HepG2 (cell line): Measurements from ENCODE around the gene RHOT2. TPM values are rescaled to one million over a fixed set of nuclear protein-coding genes. Genes with fewer than 3 reads are reported as not detected.

Source experiments
- NR3C1 ChIP-seq: sonication (generic); formaldehyde crosslinking; IDR thresholded peaks from 2 replicates; pipeline ENCODE4 v1.4.0; 2020; ENCODE audit warnings: missing genetic modification reagents
- POLR2AphosphoS5 ChIP-seq: IDR thresholded peaks from 2 replicates; pipeline ENCODE4 v1.6.1; 2012; ENCODE audit warnings: low read depth, low read length
- SNAPC2 ChIP-seq: sonication (generic); formaldehyde crosslinking; IDR thresholded peaks from 2 replicates; pipeline ENCODE4 v1.8.1; 2022; ENCODE audit warnings: mild to moderate bottlenecking, missing genetic modification reagents
- SRF ChIP-seq: IDR thresholded peaks from 2 replicates; pipeline ENCODE4 v1.6.1; 2011; ENCODE audit warnings: mild to moderate bottlenecking, low read depth, low read length, moderate library complexity
- SUZ12 ChIP-seq: fragments of 150-350 bp; IDR thresholded peaks from 2 replicates; pipeline ENCODE4 v1.6.1; 2014; ENCODE audit warnings: low read depth, low read length
- ZBTB46 ChIP-seq: sonication (generic); formaldehyde crosslinking; IDR thresholded peaks from 2 replicates; pipeline ENCODE4 v1.4.0; 2020; ENCODE audit warnings: mild to moderate bottlenecking, missing genetic modification reagents, borderline replicate concordance
- ZNF20 ChIP-seq: sonication (generic); formaldehyde crosslinking; IDR thresholded peaks from 2 replicates; pipeline ENCODE4 v1.4.0; 2020; ENCODE audit warnings: mild to moderate bottlenecking, moderate library complexity, missing genetic modification reagents
- ZNF562 ChIP-seq: sonication (generic); formaldehyde crosslinking; IDR thresholded peaks from 2 replicates; pipeline ENCODE4 v1.8.0; 2022; ENCODE audit warnings: missing genetic modification reagents, borderline replicate concordance
- ZNF746 ChIP-seq: sonication (generic); formaldehyde crosslinking; IDR thresholded peaks from 2 replicates; pipeline ENCODE4 v1.8.0; 2022; ENCODE audit warnings: mild to moderate bottlenecking, missing genetic modification reagents
- ZNF770 ChIP-seq: sonication (generic); formaldehyde crosslinking; IDR thresholded peaks from 2 replicates; pipeline ENCODE4 v1.5.0; 2020; ENCODE audit warnings: mild to moderate bottlenecking, missing genetic modification reagents
- polyA plus RNA-seq, 8 experiments: library from polyadenylated mRNA; depleted of rRNA in 3 of 8; stranded (reverse) in 7 of 8; unstranded in 1 of 8; fragments of >200 nt; fragmentation: Illumina TruSeq in 4 of 8; extraction: Trizol in 4 of 8; gene quantifications; 2 replicates each; pipeline versions ENCODE4 v1.2.1 to v1.2.3, GENCODE V29; 2011 to 2016; ENCODE audit warnings: low read depth in 4 of 8, missing spikeins in 1 of 8, mixed read lengths in 1 of 8; ENCODE audit not compliant: insufficient read depth in 1 of 8
- total RNA-seq, 5 experiments: library from RNA; depleted of rRNA; stranded (reverse); fragments of >200 nt; fragmentation: Illumina TruSeq; extraction: Trizol; gene quantifications; 2 replicates each; pipeline ENCODE4 v1.2.3, GENCODE V29; 2016; ENCODE audit warnings: low read depth in 1 of 5
- TF ChIP-seq, protein P1 (sequence below): sonication (generic); formaldehyde crosslinking; IDR thresholded peaks from 2 replicates; pipeline ENCODE4 v1.4.0; 2020; ENCODE audit warnings: low read depth, mild to moderate bottlenecking, missing genetic modification reagents
- TF ChIP-seq, protein P2 (sequence below): sonication (generic); formaldehyde crosslinking; IDR thresholded peaks from one replicate; pipeline ENCODE4 v1.5.1; 2020; ENCODE audit warnings: mild to moderate bottlenecking, missing genetic modification reagents; ENCODE audit errors: not compliant biosample characterization
- TF ChIP-seq, protein P3 (sequence below): sonication (generic); formaldehyde crosslinking; IDR thresholded peaks from 2 replicates; pipeline ENCODE4 v1.8.0; 2022; ENCODE audit warnings: missing genetic modification reagents, mild to moderate bottlenecking, moderate library complexity, borderline replicate concordance

The RHOT2 gene
- total and polyA plus RNA-seq, 2 of the 13 experiments (the other 11 are each of a cell fraction or from before 2014, with no cell fraction given): 63.6 to 76.9 TPM

DNA sequence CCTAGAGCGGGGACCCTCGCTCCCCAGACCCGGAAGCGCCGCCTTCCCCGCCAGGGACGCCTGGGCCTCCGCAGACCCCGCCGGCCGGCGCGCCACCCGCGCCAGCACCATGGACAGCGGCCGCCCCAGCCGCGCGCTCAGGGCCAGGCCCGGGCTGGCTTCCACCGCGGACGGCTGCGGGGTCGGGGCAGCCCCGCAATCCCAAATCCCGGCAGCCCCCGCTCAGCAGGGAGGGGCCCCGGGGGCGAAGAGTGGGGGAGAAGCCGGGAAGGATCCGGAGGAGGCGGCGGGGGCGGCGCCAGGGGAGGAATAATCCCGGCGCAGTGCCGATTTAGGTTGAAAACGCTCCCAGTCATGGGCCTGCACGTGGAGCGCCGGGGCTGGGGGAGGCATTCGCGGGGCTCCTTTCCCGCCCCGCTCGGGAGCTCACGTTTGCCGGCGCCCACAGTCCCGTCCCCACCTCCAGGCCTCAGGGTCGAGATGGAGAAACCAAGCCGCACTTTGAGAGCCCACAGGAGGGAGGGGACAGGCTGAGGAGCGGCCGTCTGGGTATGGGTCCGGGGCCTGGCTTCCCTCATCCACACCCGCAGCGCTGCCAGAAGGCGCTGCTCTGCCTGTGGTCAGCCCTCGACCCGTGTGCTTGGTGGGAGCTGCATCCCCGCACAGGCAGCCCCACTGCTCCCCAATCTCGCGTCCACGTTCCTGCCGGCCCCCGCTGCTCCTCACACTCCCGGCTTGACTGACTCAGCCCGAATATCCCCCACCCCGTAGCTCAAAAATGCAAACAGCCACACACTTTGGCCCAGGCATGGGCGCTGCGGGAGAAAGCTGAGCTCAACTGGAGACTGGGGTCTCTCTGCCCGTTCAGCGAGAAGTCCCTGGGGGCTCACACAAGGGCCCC lies 33.0 kb downstream of the RHOT2 start (continued):
- TF ChIP-seq ZNF770 (CRISPR knock-in tag) (no peak), SUZ12 (no peak), ZNF20 (CRISPR knock-in tag) (no peak), SRF (no peak), NR3C1 (CRISPR knock-in tag) (no peak), ZNF746 (no peak), ZBTB46 (CRISPR knock-in tag) (no peak), ZNF562 (CRISPR knock-in tag) (no peak), POLR2AphosphoS5 (no peak), SNAPC2 (no peak)
- TF ChIP-seq, protein P1, sequence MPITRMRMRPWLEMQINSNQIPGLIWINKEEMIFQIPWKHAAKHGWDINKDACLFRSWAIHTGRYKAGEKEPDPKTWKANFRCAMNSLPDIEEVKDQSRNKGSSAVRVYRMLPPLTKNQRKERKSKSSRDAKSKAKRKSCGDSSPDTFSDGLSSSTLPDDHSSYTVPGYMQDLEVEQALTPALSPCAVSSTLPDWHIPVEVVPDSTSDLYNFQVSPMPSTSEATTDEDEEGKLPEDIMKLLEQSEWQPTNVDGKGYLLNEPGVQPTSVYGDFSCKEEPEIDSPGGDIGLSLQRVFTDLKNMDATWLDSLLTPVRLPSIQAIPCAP (CRISPR knock-in tag): no peak
- TF ChIP-seq, protein P2, sequence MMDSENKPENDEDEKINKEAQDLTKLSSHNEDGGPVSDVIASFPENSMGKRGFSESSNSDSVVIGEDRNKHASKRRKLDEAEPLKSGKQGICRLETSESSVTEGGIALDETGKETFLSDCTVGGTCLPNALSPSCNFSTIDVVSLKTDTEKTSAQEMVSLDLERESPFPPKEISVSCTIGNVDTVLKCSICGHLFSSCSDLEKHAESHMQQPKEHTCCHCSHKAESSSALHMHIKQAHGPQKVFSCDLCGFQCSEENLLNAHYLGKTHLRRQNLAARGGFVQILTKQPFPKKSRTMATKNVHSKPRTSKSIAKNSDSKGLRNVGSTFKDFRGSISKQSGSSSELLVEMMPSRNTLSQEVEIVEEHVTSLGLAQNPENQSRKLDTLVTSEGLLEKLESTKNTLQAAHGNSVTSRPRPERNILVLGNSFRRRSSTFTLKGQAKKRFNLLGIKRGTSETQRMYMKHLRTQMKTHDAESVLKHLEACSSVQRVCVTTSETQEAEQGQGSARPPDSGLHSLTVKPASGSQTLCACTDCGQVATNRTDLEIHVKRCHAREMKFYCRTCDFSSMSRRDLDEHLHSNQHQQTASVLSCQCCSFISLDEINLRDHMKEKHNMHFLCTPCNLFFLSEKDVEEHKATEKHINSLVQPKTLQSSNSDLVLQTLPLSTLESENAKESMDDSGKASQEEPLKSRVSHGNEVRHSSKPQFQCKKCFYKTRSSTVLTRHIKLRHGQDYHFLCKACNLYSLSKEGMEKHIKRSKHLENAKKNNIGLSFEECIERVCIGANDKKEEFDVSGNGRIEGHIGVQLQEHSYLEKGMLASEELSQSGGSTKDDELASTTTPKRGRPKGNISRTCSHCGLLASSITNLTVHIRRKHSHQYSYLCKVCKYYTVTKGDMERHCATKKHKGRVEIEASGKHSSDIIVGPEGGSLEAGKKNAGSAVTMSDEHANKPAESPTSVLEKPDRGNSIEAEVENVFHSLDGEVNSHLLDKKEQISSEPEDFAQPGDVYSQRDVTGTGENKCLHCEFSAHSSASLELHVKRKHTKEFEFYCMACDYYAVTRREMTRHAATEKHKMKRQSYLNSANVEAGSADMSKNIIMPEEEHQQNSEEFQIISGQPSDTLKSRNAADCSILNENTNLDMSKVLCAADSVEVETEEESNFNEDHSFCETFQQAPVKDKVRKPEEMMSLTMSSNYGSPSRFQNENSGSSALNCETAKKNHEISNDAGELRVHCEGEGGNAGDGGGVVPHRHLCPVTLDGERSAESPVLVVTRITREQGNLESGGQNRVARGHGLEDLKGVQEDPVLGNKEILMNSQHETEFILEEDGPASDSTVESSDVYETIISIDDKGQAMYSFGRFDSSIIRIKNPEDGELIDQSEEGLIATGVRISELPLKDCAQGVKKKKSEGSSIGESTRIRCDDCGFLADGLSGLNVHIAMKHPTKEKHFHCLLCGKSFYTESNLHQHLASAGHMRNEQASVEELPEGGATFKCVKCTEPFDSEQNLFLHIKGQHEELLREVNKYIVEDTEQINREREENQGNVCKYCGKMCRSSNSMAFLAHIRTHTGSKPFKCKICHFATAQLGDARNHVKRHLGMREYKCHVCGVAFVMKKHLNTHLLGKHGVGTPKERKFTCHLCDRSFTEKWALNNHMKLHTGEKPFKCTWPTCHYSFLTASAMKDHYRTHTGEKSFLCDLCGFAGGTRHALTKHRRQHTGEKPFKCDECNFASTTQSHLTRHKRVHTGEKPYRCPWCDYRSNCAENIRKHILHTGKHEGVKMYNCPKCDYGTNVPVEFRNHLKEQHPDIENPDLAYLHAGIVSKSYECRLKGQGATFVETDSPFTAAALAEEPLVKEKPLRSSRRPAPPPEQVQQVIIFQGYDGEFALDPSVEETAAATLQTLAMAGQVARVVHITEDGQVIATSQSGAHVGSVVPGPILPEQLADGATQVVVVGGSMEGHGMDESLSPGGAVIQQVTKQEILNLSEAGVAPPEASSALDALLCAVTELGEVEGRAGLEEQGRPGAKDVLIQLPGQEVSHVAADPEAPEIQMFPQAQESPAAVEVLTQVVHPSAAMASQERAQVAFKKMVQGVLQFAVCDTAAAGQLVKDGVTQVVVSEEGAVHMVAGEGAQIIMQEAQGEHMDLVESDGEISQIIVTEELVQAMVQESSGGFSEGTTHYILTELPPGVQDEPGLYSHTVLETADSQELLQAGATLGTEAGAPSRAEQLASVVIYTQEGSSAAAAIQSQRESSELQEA (CRISPR knock-in tag): no peak
- TF ChIP-seq, protein P3, sequence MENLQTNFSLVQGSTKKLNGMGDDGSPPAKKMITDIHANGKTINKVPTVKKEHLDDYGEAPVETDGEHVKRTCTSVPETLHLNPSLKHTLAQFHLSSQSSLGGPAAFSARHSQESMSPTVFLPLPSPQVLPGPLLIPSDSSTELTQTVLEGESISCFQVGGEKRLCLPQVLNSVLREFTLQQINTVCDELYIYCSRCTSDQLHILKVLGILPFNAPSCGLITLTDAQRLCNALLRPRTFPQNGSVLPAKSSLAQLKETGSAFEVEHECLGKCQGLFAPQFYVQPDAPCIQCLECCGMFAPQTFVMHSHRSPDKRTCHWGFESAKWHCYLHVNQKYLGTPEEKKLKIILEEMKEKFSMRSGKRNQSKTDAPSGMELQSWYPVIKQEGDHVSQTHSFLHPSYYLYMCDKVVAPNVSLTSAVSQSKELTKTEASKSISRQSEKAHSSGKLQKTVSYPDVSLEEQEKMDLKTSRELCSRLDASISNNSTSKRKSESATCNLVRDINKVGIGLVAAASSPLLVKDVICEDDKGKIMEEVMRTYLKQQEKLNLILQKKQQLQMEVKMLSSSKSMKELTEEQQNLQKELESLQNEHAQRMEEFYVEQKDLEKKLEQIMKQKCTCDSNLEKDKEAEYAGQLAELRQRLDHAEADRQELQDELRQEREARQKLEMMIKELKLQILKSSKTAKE (CRISPR knock-in tag): no peak
